IMR-90 (cell line): Measurements from ENCODE around the gene CDH23.

Experiments used
- BHLHE40 ChIP-seq: fragments of 150-350 bp; IDR thresholded peaks from 2 replicates; pipeline ENCODE4 v1.6.1; 2016; ENCODE audit warnings: mild to moderate bottlenecking, low read depth, low read length
- CHD1 ChIP-seq: IDR thresholded peaks from 2 replicates; pipeline ENCODE4 v1.6.1; 2012; ENCODE audit warnings: low read depth, low read length, improper control_type of control experiment
- FOS ChIP-seq: fragments of 150-350 bp; IDR thresholded peaks from 2 replicates; pipeline ENCODE4 v1.6.1; 2016; ENCODE audit warnings: low read depth, low read length
- MXI1 ChIP-seq: IDR thresholded peaks from 2 replicates; pipeline ENCODE4 v1.6.1; 2012; ENCODE audit warnings: low read depth, mild to moderate bottlenecking, low read length, moderate library complexity, borderline replicate concordance
- POLR2A ChIP-seq: IDR thresholded peaks from 2 replicates; pipeline ENCODE4 v1.6.1; 2012; ENCODE audit warnings: mild to moderate bottlenecking, low read depth, low read length
- RAD21 ChIP-seq: IDR thresholded peaks from 2 replicates; pipeline ENCODE4 v1.6.1; 2012; ENCODE audit warnings: low read length, improper control_type of control experiment
- RCOR1 ChIP-seq: IDR thresholded peaks from 2 replicates; pipeline ENCODE4 v1.6.1; 2012; ENCODE audit warnings: mild to moderate bottlenecking, low read length, improper control_type of control experiment; ENCODE audit not compliant: insufficient replicate concordance
- TF ChIP-seq, protein P1 (sequence below): conservative IDR thresholded peaks from 2 replicates; pipeline ENCODE4 v1.5.1; 2012; ENCODE audit warnings: mild to moderate bottlenecking, low read depth, low read length, improper control_type of control experiment
- TF ChIP-seq, protein P2 (sequence below): fragments of 150-350 bp; IDR thresholded peaks from 2 replicates; pipeline ENCODE4 v1.6.1; 2016; ENCODE audit warnings: low read depth, mild to moderate bottlenecking, low read length, moderate library complexity, borderline replicate concordance
- TF ChIP-seq, protein P3 (sequence below): fragments of 150-350 bp; IDR thresholded peaks from 2 replicates; pipeline ENCODE4 v1.6.1; 2017; ENCODE audit warnings: mild to moderate bottlenecking, antibody characterized with exemption, low read length, low read depth

DNA sequence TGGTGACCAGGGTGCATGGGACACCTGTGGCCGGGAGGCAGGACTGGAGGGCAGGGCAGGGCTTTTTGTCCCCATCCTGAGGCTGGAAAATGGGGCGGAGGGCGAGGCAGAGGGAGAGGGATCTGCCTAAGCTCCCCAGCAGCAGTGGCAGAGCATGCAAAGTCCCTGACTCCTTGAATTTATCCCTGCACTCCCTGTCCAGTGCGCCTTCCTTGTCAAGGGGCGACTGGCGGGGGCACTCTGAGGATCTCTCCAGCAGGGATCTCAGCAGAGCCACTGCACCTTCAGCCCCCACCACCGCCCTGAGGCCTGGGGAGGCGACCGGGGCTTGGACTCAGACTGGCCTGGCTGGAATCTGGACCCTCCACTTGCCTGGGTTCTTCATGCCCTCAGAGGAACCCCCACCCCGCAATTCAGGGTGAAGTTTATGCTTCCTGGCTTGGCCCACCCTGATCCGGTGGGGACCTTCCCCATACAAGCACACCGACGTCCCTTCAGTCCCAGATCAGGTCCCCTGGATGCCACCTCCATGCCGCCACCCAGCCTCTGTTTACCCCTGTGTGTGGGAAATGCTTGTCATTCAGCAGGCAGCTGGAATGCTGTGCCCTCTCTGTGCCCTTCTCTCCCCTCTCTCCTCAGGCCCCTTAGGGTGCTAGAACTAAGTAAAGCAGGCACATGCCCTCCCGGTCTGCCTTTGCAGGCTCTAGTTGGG is 46.3 kb downstream of the CDH23 start:
- TF ChIP-seq, protein P1, sequence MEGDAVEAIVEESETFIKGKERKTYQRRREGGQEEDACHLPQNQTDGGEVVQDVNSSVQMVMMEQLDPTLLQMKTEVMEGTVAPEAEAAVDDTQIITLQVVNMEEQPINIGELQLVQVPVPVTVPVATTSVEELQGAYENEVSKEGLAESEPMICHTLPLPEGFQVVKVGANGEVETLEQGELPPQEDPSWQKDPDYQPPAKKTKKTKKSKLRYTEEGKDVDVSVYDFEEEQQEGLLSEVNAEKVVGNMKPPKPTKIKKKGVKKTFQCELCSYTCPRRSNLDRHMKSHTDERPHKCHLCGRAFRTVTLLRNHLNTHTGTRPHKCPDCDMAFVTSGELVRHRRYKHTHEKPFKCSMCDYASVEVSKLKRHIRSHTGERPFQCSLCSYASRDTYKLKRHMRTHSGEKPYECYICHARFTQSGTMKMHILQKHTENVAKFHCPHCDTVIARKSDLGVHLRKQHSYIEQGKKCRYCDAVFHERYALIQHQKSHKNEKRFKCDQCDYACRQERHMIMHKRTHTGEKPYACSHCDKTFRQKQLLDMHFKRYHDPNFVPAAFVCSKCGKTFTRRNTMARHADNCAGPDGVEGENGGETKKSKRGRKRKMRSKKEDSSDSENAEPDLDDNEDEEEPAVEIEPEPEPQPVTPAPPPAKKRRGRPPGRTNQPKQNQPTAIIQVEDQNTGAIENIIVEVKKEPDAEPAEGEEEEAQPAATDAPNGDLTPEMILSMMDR: no peak
- no peak for TF ChIP-seq POLR2A
- TF ChIP-seq MXI1: no peak
- TF ChIP-seq CHD1: no peak
- no peak for TF ChIP-seq RCOR1
- TF ChIP-seq RAD21: no peak
- no peak for TF ChIP-seq BHLHE40
- TF ChIP-seq, protein P2, sequence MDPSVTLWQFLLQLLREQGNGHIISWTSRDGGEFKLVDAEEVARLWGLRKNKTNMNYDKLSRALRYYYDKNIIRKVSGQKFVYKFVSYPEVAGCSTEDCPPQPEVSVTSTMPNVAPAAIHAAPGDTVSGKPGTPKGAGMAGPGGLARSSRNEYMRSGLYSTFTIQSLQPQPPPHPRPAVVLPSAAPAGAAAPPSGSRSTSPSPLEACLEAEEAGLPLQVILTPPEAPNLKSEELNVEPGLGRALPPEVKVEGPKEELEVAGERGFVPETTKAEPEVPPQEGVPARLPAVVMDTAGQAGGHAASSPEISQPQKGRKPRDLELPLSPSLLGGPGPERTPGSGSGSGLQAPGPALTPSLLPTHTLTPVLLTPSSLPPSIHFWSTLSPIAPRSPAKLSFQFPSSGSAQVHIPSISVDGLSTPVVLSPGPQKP: no peak
- TF ChIP-seq, protein P3, sequence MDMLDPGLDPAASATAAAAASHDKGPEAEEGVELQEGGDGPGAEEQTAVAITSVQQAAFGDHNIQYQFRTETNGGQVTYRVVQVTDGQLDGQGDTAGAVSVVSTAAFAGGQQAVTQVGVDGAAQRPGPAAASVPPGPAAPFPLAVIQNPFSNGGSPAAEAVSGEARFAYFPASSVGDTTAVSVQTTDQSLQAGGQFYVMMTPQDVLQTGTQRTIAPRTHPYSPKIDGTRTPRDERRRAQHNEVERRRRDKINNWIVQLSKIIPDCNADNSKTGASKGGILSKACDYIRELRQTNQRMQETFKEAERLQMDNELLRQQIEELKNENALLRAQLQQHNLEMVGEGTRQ: no peak
- no peak for TF ChIP-seq FOS
